Endothelial cell of umbilical vein (primary cell): ENCODE results near the gene FER. TPM values are rescaled to one million over a fixed set of nuclear protein-coding genes. Genes with fewer than 3 reads are reported as not detected.

Experiments used
- BruUV-seq: library from RNA; stranded (reverse); fragments of 400-500 nt; replicated peaks from 2 replicates; lab custom pipeline; 2021; lab: Mats Ljungman, UMichigan
- CTCF ChIA-PET: fragments of 300-600, 350-600 bp; sonication (Branson Sonifier 250); formaldehyde crosslinking; loops from one replicate; lab custom pipeline; 2021; ENCODE audit warnings: antibody characterized with exemption, inconsistent platforms; lab: Charles Lee
- POLR2A ChIA-PET: fragments of 300-600, 350-600 bp; sonication (Branson Sonifier 250); formaldehyde crosslinking; loops from one replicate; lab custom pipeline; 2021; ENCODE audit warnings: antibody characterized with exemption, inconsistent platforms; lab: Charles Lee
- DNase-seq: peaks from one replicate; pipeline ENCODE4 v3.0.0-alpha.2; 2011; ENCODE audit warnings: low read depth, low spot score
- FAIRE-seq: peaks from 2 replicates; lab custom pipeline; 2011; peaks lifted over from hg19 to GRCh38; lab: Jason Lieb, UNC
- H2AFZ ChIP-seq: 2 replicates; pipeline ENCODE4 v1.6.0; 2012; ENCODE audit warnings: low read depth, low read length, control low read depth, inconsistent platforms
- H3K27ac ChIP-seq: 2 replicates; pipeline ENCODE4 v1.5.1; 2011; ENCODE audit warnings: low read depth, mild to moderate bottlenecking, control low read depth, low read length, moderate library complexity; ENCODE audit not compliant: insufficient read depth
- H3K27me3 ChIP-seq, 2 experiments: 2 replicates each; pipeline versions ENCODE4 v1.6.0 to v1.6.1; 2011; ENCODE audit warnings: low read length in 2 of 2, mixed read lengths in 1 of 2; ENCODE audit not compliant: control insufficient read depth in 2 of 2, insufficient read depth in 2 of 2
- H3K36me3 ChIP-seq, 2 experiments: 2 replicates in 1 of 2; 3 replicates in 1 of 2; pipeline ENCODE4 v1.5.1; 2011; ENCODE audit warnings: low read length in 2 of 2, mild to moderate bottlenecking in 1 of 2, moderate library complexity in 1 of 2; ENCODE audit not compliant: control insufficient read depth in 2 of 2, insufficient read depth in 2 of 2; ENCODE audit errors: extremely low read depth in 1 of 2
- H3K4me1 ChIP-seq: 3 replicates; pipeline ENCODE4 v1.5.1; 2011; ENCODE audit warnings: mild to moderate bottlenecking, low read length; ENCODE audit not compliant: control insufficient read depth, insufficient read depth; ENCODE audit errors: extremely low read depth
- H3K4me2 ChIP-seq: 2 replicates; pipeline ENCODE4 v1.6.1; 2011; ENCODE audit warnings: low read length, control low read depth, mixed read lengths; ENCODE audit not compliant: insufficient read depth
- H3K4me3 ChIP-seq, 3 experiments: fragments of 200-600 bp in 1 of 3; sonication (generic), shearing (Covaris generic) in 1 of 3; replicated peaks in 1 of 3; 2 replicates each; pipeline ENCODE4 v1.5.1; 2011 to 2016; ENCODE audit warnings: control low read depth in 3 of 3, low read length in 3 of 3, mild to moderate bottlenecking in 2 of 3, inconsistent platforms in 1 of 3, low read depth in 1 of 3, moderate library complexity in 1 of 3; ENCODE audit not compliant: insufficient read depth in 1 of 3
- H3K79me2 ChIP-seq: 2 replicates; pipeline ENCODE4 v1.6.0; 2012; ENCODE audit warnings: low read length, inconsistent platforms; ENCODE audit not compliant: control insufficient read depth, insufficient read depth
- H3K9ac ChIP-seq: replicated peaks from 2 replicates; pipeline ENCODE3; 2011; ENCODE audit warnings: low read length, control low read depth; ENCODE audit not compliant: insufficient read depth; ENCODE audit errors: extremely low read depth
- H3K9me1 ChIP-seq: replicated peaks from 3 replicates; pipeline ENCODE4 v1.6.0; 2011; ENCODE audit warnings: mild to moderate bottlenecking, low read length; ENCODE audit not compliant: control insufficient read depth, insufficient read depth; ENCODE audit errors: extremely low read depth
- H3K9me3 ChIP-seq: replicated peaks from 2 replicates; pipeline ENCODE4 v1.5.1; 2012; ENCODE audit warnings: low read length, inconsistent platforms; ENCODE audit not compliant: control insufficient read depth, insufficient read depth
- H4K20me1 ChIP-seq: replicated peaks from 2 replicates; pipeline ENCODE3; 2011; ENCODE audit warnings: mild to moderate bottlenecking, low read length; ENCODE audit not compliant: control insufficient read depth, insufficient read depth; ENCODE audit errors: extremely low read depth
- EZH2 ChIP-seq: IDR thresholded peaks from 2 replicates; pipeline ENCODE4 v1.6.1; 2012; ENCODE audit warnings: borderline replicate concordance, low read depth, mild to moderate bottlenecking, moderate library complexity, low read length, inconsistent platforms; ENCODE audit not compliant: severe bottlenecking
- FOS ChIP-seq: IDR thresholded peaks from 2 replicates; pipeline ENCODE4 v1.6.1; 2011; ENCODE audit warnings: mild to moderate bottlenecking, low read length, moderate library complexity, borderline replicate concordance; ENCODE audit not compliant: insufficient read depth
- GATA2 ChIP-seq: IDR thresholded peaks from 2 replicates; pipeline ENCODE4 v1.7.0; 2011; ENCODE audit warnings: low read depth, mild to moderate bottlenecking, moderate library complexity, mixed read lengths, low read length; ENCODE audit not compliant: insufficient read length, insufficient read depth
- JUN ChIP-seq: IDR thresholded peaks from 2 replicates; pipeline ENCODE4 v1.6.1; 2011; ENCODE audit warnings: borderline replicate concordance, low read depth; ENCODE audit not compliant: insufficient read length, insufficient read depth
- MAX ChIP-seq: IDR thresholded peaks from 2 replicates; pipeline ENCODE4 v1.6.1; 2011; ENCODE audit not compliant: insufficient read depth, insufficient read length
- MYC ChIP-seq: IDR thresholded peaks from one replicate; pipeline ENCODE4 v1.6.1; 2011; ENCODE audit warnings: mild to moderate bottlenecking, low read depth, low read length
- POLR2A ChIP-seq: IDR thresholded peaks from 2 replicates; pipeline ENCODE4 v1.6.1; 2012; ENCODE audit warnings: low read depth, mild to moderate bottlenecking, control low read depth, low read length
- POLR2AphosphoS5 ChIP-seq: IDR thresholded peaks from 2 replicates; pipeline ENCODE4 v1.6.1; 2012; ENCODE audit warnings: low read depth, mild to moderate bottlenecking, control low read depth, low read length, moderate library complexity; ENCODE audit not compliant: insufficient read depth
- dilution Hi-C: fragments of 300-500 bp; cut with MboI; formaldehyde crosslinking; loops from one replicate; pipeline ENCODE4 v1.15.0; 2019; ENCODE audit warnings: low sequenced_read_pairs; ENCODE audit not compliant: extremely low pct_ligation_motif_present
- intact Hi-C: fragments of 100-400 bp; cut with micrococcal nuclease; formaldehyde crosslinking; loops from one replicate; pipeline ENCODE4 v1.10.0; 2022
- polyA plus RNA-seq, 4 experiments: library from polyadenylated mRNA; depleted of rRNA in 3 of 4; stranded (reverse) in 3 of 4; unstranded in 1 of 4; fragments of >200 nt; gene quantifications; 2 replicates each; pipeline versions ENCODE4 v1.2.1 to v1.2.3, GENCODE V29; 2011 to 2012; ENCODE audit warnings: missing spikeins in 1 of 4
- total RNA-seq: library from RNA; stranded (reverse); gene quantifications from 2 replicates; pipeline ENCODE4 v1.2.3, GENCODE V29; 2021
- TF ChIP-seq, protein P1 (sequence below), 2 donors: IDR thresholded peaks; 1 replicate in 1 of 2; 2 replicates in 1 of 2; pipeline ENCODE4 v1.5.1; 2011; ENCODE audit warnings: low read length in 2 of 2, mild to moderate bottlenecking in 2 of 2, moderate library complexity in 2 of 2, control low read depth in 1 of 2, inconsistent platforms in 1 of 2, low read depth in 1 of 2; ENCODE audit not compliant: insufficient read depth in 1 of 2; ENCODE audit errors: extremely low read depth in 1 of 2

The FER gene
- total and polyA plus RNA-seq, 2 donors (not counting 3 experiments of a cell fraction or from before 2014, with no cell fraction given): 2.3 to 27.5 TPM

- intact Hi-C loops: loop anchor here (5.0 kb wide), 1 partner anchor 72 kb away; no protein-coding TSS in a partner anchor
- dilution Hi-C loops: no loop called here
- CTCF ChIA-PET: no interaction called here
Measured at GRCh38 chr5:109035436-109035835, 287.7 kb downstream of the FER start.

More at GRCh38 chr5:109035436-109035835, 287.7 kb downstream of the FER start:
- Histone ChIP-seq H4K20me1 (no peaks in the 10 kb centered on the region), H3K79me2 (no peaks in the 10 kb centered on the region), H3K9me3 (no peaks in the 10 kb centered on the region), H3K9ac (no peak overlapping the region), H2AFZ (no peak overlapping the region), H3K4me1 (peaks cover 12% of the 10 kb centered on the region), H3K9me1 (no peaks in the 10 kb centered on the region), H3K4me2 (no peak overlapping the region), H3K36me3 (no peaks in the 10 kb centered on the region), H3K27me3 (no peaks in the 10 kb centered on the region), H3K27ac (no peak overlapping the region), H3K4me3 (no peak overlapping the region)
- BruUV-seq: no TSS peak
- POLR2A ChIA-PET: no interaction called here
- no peak for FAIRE-seq
- no peak for DNase-seq
- TF ChIP-seq POLR2AphosphoS5: no peak
- TF ChIP-seq POLR2A: no peak
- TF ChIP-seq MYC: no peak
- no peak for TF ChIP-seq JUN
- TF ChIP-seq GATA2: no peak
- TF ChIP-seq EZH2: no peak
- no peak for TF ChIP-seq MAX
- TF ChIP-seq, protein P1, sequence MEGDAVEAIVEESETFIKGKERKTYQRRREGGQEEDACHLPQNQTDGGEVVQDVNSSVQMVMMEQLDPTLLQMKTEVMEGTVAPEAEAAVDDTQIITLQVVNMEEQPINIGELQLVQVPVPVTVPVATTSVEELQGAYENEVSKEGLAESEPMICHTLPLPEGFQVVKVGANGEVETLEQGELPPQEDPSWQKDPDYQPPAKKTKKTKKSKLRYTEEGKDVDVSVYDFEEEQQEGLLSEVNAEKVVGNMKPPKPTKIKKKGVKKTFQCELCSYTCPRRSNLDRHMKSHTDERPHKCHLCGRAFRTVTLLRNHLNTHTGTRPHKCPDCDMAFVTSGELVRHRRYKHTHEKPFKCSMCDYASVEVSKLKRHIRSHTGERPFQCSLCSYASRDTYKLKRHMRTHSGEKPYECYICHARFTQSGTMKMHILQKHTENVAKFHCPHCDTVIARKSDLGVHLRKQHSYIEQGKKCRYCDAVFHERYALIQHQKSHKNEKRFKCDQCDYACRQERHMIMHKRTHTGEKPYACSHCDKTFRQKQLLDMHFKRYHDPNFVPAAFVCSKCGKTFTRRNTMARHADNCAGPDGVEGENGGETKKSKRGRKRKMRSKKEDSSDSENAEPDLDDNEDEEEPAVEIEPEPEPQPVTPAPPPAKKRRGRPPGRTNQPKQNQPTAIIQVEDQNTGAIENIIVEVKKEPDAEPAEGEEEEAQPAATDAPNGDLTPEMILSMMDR (IDR thresholded peaks at IDR 0.05; ENCODE audit: extremely low read depth in 1 of 2, insufficient read depth in 1 of 2, low read depth in 1 of 2, low read length in 2 of 2): no peak
- no peak for TF ChIP-seq FOS
